ENCODE results near the gene GPR4.

GPR4 gene

GRCh38 chr19:45560038-45560437 lies 42.0 kb downstream of the GPR4 start:
- Histone ChIP-seq H3K4me3 (ENCODE audit: low read depth, low read length, poor library complexity, severe bottlenecking) (no peak overlapping the region), H3K27ac (ENCODE audit: low read depth, low read length, poor library complexity, severe bottlenecking) (no peak overlapping the region), H3K4me2 (ENCODE audit: low read length) (no peak overlapping the region), H3K9ac (ENCODE audit: low read length) (no peak overlapping the region), H3K9me3 (ENCODE audit: low read length) (no peaks in the 10 kb centered on the region), H3K36me3 (ENCODE audit: insufficient read depth, low read length) (no peaks in the 10 kb centered on the region), H3F3A (ENCODE audit: insufficient read depth, low read length) (no peaks in the 10 kb centered on the region; the same call in 1 of the 2 replicates), H3K27me3 (ENCODE audit: insufficient read depth, low read length) (no peaks in the 10 kb centered on the region), H3K79me2 (ENCODE audit: insufficient read depth, low read length) (no peaks in the 10 kb centered on the region), H3K4me1 (ENCODE audit: insufficient read depth, low read length, severe bottlenecking) (peaks cover 33% of the 10 kb centered on the region), H4K20me1 (ENCODE audit: insufficient read depth, low read length) (no peaks in the 10 kb centered on the region), H3K9me2 (ENCODE audit: low read depth, low read length) (no peaks in the 10 kb centered on the region), H2AFZ (ENCODE audit: low read length) (no peak overlapping the region)
- TF ChIP-seq CTCF (IDR thresholded peaks at IDR 0.05; ENCODE audit: low read length) (no peak), EZH2 (IDR thresholded peaks at IDR 0.05; ENCODE audit: borderline replicate concordance, low read length) (no peak)

- H3K9me3 ChIP-seq (ENCODE audit: low read length): no peaks in the 10 kb centered on the region
- H3K27me3 ChIP-seq (ENCODE audit: insufficient read depth, low read length): no peaks in the 10 kb centered on the region
- no peak overlapping the region for H3K4me2 ChIP-seq (ENCODE audit: low read length)
- H4K20me1 ChIP-seq (ENCODE audit: insufficient read depth, low read length): no peaks in the 10 kb centered on the region
- peak; percentile 98 for TF ChIP-seq CTCF (IDR thresholded peaks at IDR 0.05; ENCODE audit: low read length)
- no peak for TF ChIP-seq EZH2 (IDR thresholded peaks at IDR 0.05; ENCODE audit: borderline replicate concordance, low read length)
- peaks cover 20% of the 10 kb centered on the region for H3K4me1 ChIP-seq (ENCODE audit: insufficient read depth, low read length, severe bottlenecking)
- H3F3A ChIP-seq (ENCODE audit: insufficient read depth, low read length): no peaks in the 10 kb centered on the region; the same call in 1 of the 2 replicates
- H3K9ac ChIP-seq (ENCODE audit: low read length): no peak overlapping the region
- H3K27ac ChIP-seq (ENCODE audit: low read depth, low read length, poor library complexity, severe bottlenecking): peak overlapping the region; percentile 65
- no peak overlapping the region for H3K4me3 ChIP-seq (ENCODE audit: low read depth, low read length, poor library complexity, severe bottlenecking)
- H3K79me2 ChIP-seq (ENCODE audit: insufficient read depth, low read length): no peaks in the 10 kb centered on the region
- no peaks in the 10 kb centered on the region for H3K36me3 ChIP-seq (ENCODE audit: insufficient read depth, low read length)
- H2AFZ ChIP-seq (ENCODE audit: low read length): no peak overlapping the region
- no peaks in the 10 kb centered on the region for H3K9me2 ChIP-seq (ENCODE audit: low read depth, low read length)
Measured at GRCh38 chr19:45558399-45558878, 43.6 kb downstream of the GPR4 start.

GRCh38 chr19:45556835-45557234 lies 45.2 kb downstream of the GPR4 start:
- Histone ChIP-seq H3K4me1 (ENCODE audit: insufficient read depth, low read length, severe bottlenecking) (peaks cover 5% of the 10 kb centered on the region), H2AFZ (ENCODE audit: low read length) (no peak overlapping the region), H3K4me2 (ENCODE audit: low read length) (no peak overlapping the region), H3K9me2 (ENCODE audit: low read depth, low read length) (no peaks in the 10 kb centered on the region), H3K4me3 (ENCODE audit: low read depth, low read length, poor library complexity, severe bottlenecking) (no peak overlapping the region), H3K36me3 (ENCODE audit: insufficient read depth, low read length) (peaks cover 6% of the 10 kb centered on the region; the same call in 1 of the 2 replicates), H3K9me3 (ENCODE audit: low read length) (no peaks in the 10 kb centered on the region), H4K20me1 (ENCODE audit: insufficient read depth, low read length) (no peaks in the 10 kb centered on the region), H3K27ac (ENCODE audit: low read depth, low read length, poor library complexity, severe bottlenecking) (no peak overlapping the region), H3K9ac (ENCODE audit: low read length) (no peak overlapping the region), H3K79me2 (ENCODE audit: insufficient read depth, low read length) (no peaks in the 10 kb centered on the region), H3F3A (ENCODE audit: insufficient read depth, low read length) (no peaks in the 10 kb centered on the region), H3K27me3 (ENCODE audit: insufficient read depth, low read length) (no peaks in the 10 kb centered on the region)
- TF ChIP-seq EZH2 (IDR thresholded peaks at IDR 0.05; ENCODE audit: borderline replicate concordance, low read length) (no peak), CTCF (IDR thresholded peaks at IDR 0.05; ENCODE audit: low read length) (no peak)

Data from OCI-LY1 (cell line).